ENCODE data around the gene CXCR2.
"Not testable (repeated sequence)": the region's sequence is repeated elsewhere in the genome, so short reads cannot be mapped to it uniquely, and the experiment has no call there.

Gene CXCR2
- long read RNA-seq, donor 1: 0 reads
- long read RNA-seq, donor 2: 0 reads
- long read RNA-seq, donor 3: 0 reads
- long read RNA-seq, donor 4: 0 reads
- long read RNA-seq, donor 5: 0 reads
- long read RNA-seq, donor 6: 0 reads
- long read RNA-seq, donor 7: 0 reads
- long read RNA-seq, donor 8: 0 reads

DNA sequence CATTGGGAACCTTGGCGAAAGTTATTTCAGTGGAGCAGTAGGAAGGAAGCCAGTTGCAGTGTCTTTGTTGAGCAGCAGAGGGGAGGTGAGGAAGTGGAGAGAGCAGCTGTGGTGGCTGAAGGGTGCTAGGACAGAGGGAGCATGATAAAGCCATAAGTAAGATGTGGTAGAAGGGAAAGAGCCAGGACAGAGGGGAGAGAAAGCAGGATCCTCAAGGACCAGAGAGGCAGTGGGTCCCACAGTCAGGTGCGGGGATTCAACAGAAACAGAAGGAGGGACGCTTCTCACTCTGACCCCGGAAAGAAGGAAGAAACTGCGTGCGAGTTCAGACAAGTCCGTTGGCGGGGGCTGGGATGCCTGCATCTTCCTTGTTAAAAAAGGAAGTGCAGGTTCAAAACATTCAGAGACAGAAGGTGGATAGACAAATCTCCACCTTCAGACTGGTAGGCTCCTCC lies at the start of gene CXCR2:
CXCR2 (plus strand) TSS at position 403 of the 455 bp plus-strand sequence. CDS start 8,774 bp downstream, outside the sequence.
- DNase-seq: no peak

DNA sequence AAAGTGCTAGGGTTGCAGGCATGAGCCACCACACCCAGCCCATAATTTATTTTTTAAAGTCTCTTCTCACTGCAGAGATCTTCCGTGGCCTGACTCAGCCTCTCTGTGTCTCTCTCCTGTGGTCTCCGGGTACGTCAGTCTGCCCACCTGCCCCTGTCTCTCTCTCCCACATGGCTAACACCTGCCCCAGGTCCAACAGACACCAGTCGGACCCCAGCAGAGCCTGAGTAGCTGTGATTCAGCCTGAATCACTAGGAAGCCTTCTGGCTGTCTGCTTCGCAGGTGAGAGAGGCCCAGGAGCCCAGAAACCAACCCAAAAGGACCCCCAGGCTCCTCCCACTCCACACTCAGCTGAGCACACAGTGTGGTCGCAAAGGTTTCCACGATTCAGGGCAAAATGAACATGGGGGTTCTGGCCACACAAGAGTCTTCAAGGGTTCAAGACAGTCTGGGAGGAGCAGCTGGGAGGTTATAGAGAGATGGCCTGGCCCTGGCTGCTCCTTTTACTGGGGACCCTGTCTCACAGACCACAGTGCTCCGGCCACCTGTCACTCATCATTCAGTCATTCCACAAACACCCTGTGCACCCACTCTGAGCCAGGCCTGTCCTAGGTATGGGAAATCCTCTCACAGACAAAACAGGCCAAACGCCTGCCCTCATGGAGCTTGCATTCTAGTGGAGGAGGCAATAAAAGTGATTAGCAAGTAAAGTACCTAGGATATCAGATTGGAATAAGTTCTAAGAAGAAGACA lies 48.2 kb upstream of the CXCR2 start:
- no peak for DNase-seq

DNA sequence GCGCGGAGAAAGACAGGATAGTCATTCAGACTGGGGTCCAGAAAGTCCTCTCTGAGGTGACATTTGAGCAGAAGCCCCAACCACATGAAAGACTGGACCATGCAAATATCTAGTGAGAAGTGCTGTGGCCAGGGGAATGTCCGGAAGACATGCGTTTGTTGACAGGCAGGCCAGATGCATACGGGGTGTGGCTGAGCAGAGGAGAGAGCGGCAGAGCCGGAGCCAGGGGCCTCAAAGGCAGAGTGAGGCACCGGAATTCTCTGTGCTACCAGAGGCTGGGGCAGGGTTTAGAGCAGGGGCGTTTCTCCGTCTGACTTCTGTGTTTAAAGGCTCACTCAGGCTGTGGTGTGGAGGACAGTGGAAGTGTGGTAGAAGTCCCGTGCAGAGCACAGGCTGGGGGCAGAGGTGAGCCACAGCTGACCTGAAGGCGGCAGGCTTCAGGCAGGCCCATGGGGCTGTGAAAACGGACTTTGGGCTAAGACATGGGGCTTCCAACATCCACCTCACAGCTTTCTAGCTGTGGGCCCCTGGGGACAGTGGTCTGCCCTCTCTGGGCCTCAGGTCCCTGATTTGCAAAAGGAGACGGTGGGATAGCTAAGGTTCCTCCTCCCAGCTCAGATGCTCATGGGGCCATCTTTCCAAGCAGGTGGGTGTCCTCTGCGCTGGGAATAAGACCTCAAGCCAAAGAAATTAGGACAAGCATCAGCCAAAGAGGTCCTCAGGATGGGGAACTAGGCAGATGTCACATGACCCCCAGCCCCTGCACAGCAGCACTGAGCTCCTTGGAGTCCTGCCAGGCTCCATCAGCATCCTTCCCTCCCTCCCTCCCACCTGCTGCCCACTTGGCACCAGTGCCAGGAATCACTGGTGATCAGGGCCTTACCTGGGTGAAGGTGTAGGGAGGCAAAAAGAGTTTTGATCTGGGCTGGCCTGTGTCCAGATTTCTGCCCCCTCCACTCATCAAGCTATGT lies 45.6 kb upstream of the CXCR2 start:
- no peak for DNase-seq

DNA sequence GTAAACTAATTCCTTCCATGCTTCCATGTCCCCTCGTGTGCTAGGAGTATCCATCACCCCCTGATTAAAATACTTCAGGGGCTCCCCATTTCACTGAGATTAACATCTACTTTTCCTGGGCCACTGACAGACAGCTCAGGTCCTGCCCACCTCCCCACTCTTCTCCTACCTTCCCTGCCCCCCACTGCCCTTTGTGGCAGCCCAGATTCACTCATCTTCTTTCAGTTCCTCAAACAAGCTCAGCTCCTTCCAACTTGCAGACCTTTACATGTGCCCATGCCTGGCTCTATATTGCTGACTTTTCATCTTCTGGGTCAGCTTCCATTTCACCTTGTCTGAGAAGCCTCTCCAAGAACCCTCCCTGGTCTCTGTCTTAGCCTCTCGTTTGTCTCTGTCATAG lies 44.8 kb upstream of the CXCR2 start:
- DNase-seq: no peak

DNA sequence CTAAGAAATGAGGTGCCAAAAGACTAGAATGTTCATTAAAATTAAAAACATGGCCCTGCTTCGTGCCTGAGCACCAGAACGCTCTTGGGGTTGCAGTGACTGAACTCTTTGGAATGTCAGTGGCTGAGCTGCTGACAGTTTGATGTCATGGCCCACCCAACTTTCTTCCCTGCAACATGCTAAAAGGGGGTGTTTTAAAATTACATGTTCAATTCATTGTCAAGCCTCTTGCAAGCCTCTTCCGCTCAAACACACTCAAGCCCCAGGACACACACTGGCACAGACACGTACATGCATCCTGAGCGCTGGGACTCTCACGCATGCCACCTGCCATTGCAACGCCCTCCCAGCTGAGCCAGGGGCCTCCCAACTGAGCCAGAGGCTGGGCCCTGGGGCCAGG lies 44.1 kb upstream of the CXCR2 start:
- DNase-seq: no peak

DNA sequence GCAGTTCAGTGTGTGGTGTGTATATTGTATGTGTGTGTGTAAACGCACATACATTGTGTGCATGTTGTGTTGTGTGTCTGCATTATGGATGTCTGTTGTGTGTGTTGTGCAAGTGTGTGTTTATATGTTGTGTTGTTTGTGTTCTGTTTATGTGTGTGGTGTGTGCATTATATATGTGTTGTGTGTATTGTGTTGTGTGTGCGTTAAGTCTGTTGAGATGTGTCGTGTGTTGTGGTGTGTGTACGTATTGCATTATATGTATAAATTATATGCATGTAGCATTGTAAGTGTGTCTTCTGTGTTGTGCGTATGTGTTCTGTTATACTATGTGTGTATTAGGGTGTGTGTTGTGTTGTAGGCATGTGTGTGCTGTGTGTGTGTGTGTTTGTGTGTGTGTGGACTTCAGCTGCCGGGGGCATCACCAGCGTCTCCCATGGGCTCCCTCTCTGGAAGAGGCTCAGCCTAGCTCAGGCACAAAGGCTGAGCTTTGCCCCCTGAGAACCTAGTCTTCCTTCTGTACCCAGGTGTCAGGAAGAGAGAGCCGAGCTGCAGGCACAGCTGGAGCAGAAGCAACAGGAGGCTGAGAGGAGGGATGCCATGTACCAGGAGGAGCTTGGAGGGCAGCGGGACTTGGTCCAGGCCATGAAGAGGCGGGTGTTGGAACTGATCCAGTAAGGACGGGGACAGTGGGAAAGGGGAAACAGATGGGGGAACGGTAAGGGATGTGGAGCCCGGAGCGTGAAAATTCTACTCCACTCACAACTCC lies 43.1 kb upstream of the CXCR2 start:
- no peak for DNase-seq

DNA sequence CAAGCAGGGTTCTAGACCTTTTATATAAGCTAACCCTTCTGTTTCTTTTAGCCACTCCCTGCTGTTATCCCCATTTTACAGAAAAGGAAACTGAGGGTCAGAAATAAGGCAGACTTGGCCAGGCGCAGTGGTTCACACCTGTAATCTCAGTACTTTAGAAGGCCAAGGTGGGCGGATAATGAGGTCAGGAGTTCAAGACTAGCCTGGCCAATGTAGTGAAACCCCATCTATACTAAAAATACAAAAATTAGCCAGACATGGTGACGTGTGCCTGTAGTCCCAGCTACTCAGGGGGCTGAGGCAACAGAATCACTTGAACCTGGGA lies 42.5 kb upstream of the CXCR2 start:
- no peak for DNase-seq

DNA sequence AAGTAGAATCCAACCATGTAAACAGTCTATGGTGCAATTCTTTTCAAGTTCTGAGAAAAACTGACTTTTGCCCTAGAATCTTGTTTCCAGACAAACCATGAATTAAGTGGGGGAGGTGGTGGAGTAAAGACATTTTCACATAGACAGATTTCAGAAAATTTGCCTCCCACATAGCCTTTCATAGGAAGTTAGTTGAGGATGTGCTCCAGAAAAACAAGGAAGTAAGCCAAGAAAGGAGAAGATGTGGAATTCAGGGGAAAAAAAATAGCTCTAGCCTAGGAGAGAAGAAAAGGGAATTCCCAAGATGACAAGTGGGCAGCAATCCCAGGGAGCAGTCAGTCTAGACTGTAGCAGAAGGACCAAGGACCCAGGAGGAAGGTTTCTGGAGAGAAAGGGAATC lies 39.4 kb upstream of the CXCR2 start:
- DNase-seq: no peak

DNA sequence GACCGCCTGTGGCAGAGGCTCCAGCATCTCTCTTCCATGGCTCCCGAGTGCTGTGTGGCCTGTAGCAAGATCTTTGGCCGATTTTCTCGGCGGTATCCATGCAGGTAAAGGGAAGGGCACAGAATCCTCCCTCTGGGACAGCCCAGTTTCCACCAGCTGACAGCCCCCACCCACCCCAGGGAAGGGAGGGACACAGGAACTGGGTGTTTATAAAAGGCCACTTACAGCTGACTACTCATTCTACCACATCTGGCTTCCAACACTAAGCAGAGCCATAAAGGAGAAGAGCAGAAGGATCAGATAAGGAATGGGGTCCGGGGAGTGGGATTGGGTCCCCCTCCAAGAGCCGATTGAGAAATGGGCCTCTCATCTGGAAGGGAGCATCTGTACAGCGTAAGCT lies 36.6 kb upstream of the CXCR2 start:
- DNase-seq: no peak

DNA sequence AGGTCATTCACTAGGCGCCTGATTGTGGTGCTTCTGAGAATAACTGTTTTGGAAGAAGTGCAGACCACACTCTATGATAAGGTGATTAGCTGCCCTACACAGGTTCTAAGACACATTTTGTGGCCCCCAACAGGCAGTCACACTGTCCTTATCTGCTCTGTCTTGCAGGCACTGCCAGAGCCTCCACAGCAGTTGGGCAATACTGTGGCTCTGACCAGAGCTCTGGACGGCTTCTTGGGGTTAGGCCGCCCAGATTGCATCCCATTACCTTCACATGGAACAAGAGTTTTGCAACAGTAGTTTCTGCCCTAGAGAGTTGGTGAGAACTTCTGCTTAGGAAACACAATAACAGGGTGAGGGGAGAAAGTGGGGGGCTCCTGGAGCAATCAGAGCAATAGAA lies 34.1 kb upstream of the CXCR2 start:
- no peak for DNase-seq

DNA sequence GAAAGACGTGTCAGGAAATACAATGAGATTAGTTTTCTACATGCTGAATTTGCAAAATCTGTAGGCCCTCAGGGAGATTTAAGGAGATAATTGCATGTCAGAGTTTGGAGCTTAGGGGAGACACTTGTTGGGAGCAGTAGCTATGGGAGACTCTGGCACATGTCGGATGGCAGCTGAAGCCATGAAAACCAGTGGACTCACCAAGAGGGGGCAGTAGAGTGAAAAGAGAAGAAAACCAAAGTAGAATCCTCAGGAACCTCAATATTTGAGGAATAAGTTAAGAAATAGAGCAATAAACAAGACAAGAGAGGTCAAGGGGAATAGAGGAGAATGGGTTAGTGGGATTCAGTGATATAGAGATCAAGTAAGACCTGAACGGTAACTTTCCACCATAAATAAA lies 31.9 kb upstream of the CXCR2 start:
- no peak for DNase-seq

DNA sequence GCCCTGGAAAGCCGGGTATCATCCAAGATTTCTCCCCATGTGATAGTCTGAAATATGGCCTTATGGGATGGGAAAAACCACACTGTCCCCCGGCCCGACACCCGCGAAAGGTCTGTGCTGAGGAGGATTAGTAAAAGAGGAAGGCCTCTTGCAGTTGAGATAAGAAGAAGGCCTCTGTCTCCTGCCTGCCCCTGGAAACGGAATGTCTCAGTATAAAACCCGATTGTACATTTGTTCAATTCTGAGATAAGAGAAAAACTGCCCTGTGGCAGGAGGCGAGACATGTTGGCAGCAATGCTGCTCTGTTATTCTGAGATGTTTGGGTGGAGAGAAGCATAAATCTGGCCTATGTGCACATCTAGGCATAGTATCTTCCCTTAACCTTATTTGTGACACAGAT lies 30.0 kb upstream of the CXCR2 start:
- DNase-seq: no peak

DNA sequence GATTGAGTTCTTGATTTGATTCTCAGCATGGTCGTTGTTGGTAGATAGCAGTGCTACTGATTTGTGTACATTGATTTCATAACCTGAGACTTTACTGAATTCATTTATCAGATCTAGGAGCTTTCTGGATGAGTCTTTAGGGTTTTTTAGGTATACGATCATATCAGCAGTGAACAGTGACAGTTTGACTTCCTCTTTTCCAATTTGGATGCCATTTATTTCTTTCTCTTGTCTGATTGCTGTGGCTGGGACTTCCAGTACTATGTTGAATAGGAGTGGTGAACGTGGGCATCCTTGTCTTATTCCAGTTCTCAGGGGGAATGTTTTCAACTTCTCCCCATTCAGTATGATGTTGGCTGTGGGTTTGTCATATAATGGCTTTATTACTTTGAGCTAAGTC lies 27.9 kb upstream of the CXCR2 start:
- DNase-seq: no peak

DNA sequence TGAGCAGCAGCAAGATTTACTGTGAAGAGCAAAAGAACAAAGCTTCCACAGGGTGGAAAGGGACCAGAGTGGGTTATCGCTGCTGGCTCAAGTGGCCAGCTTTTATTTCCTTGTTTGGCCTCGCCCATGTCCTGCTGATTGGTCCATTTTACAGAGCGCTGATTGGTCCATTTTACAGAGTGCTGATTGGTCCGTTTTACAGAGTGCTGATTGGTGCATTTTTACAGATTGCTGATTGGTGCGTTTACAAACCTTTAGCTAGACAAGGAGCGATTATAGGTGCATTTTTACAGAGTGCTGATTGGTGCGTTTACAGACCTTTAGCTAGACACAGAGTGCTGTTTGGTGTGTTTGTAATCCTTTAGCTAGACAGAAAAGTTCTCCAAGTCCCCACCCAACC lies 17.0 kb upstream of the CXCR2 start:
- DNase-seq: not testable (repeated sequence)

DNA sequence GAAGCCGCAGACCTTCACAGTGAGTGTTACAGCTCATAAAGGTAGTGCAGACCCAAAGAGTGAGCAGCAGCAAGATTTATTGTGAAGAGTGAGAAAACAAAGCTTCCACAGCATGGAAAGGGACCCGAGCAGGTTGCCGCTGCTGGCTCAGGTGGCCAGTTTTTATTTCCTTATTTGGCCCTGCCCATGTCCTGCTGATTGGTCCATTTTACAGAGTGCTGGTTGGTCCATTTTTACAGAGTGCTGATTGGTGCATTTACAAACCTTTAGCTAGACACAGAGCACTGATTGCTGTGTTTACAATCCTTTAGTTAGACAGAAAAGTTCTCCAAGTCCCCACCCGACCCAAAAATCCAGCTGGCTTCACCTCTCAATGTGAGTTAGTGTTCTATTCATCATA lies 4.0 kb upstream of the CXCR2 start:
- not testable (repeated sequence) for DNase-seq

DNA sequence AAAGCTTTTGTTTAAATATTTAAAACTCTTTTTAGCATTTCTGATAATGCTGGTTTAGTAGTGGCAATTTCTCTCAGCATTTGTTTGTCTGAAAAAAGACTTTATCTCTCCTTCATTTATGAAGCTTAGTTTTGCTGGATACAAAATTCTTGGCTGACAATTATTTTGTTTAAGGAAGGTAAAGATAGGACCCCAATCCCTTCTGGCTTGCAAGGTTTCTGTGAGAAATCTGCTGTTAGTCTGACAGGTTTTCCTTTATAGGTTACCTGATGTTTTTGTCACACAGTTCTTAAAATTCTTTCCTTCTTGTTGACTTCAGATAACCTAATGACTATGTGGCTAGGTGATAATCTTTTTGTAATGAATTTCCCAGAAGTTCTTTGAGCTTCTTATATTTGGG lies 3.5 kb upstream of the CXCR2 start:
- not testable (repeated sequence) for DNase-seq

DNA sequence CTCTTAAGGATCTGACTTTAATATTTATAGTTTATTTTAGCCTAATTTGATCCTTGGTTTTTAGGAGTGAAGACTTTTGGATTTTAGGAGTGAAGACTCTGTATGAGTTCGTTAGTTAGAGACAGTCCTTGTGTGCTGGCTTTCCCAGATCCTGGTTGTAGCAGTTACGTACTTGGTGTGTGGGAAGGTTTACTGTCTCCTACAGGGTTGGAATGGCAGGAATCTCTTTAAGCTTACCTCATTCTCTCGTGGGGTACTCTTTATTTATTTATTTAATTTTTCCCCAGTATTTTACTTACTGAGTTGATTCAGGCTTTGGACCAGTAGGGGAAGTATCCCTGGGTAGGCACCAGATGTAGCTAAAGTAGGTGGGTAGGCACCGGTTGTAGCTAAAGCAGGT lies 1.8 kb upstream of the CXCR2 start:
- DNase-seq: no peak

DNA sequence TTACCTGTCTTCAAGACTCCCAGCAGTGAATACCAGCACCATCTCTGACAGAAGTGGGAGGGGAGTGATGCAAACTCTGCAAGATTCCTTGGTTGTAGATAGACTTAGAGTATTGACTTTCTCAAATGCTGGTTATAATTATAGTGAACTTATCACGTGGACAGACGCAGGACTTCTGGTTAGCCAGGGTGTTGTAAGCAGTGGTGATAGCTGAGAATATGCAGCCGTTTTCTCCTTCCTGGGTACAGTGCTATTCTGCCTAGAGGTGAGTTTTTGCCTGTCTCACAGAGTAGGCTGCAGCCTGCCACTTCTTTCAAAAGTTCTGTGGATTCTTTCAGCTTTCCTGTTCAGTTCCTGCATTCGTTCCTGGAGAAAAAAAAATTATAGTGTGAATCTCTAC lies 733 bp upstream of the CXCR2 start:
- DNase-seq: no peak

DNA sequence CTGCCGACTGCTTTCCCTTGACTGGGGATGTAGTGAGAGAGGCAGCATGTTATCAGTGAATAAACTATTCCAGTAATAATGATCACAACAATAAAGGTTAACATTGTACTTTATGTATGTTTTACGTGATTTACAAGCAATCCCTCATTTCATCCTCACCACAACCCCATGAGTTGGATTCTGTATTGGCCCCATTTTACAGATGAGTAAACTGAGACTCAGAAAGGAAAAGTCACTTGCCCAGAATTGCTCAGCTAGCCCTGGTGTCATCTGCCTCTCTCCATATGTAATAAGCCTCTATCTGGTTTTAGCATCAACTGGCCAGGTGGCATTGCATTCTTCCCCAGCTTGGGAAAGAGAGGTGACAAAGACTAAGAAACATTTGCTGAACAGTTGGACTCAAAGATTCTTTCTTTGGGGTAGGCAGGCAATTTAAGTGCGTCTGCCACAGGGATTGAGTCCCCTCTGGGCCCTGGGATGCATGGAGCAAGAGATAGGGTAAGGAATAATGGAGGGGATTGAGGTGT lies 2.2 kb downstream of the CXCR2 start:
- DNase-seq: no peak

DNA sequence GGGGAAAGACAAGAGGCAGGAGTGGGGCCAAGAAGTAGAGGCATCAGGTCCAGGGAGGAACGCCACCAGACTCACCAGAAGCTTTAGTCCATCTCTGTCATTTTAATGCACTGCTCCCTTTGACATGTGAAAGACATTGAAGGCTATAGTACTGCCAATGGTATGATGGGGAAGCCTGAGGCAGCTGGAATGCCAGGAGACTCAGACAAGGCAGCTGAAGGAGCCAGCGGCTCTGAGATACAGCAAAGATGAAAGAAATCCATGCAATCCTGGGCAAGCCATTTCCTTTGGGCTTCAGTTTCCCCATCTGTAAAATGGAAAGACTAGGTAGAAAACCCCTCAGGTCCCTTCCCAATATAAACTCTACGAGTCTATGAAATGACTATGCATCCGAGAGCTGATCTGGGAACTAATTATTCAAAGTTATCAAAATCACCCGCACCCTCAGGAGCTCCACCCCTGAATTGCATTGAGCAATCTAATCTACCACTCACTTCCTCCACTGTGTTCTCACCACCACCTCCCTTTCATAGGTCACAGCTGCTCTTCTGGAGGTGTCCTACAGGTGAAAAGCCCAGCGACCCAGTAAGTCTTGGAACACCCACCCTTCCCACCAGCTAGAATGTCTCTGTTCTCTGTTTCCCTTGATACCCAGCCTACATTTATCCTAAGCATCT lies 3.1 kb downstream of the CXCR2 start:
- no peak for DNase-seq

DNA sequence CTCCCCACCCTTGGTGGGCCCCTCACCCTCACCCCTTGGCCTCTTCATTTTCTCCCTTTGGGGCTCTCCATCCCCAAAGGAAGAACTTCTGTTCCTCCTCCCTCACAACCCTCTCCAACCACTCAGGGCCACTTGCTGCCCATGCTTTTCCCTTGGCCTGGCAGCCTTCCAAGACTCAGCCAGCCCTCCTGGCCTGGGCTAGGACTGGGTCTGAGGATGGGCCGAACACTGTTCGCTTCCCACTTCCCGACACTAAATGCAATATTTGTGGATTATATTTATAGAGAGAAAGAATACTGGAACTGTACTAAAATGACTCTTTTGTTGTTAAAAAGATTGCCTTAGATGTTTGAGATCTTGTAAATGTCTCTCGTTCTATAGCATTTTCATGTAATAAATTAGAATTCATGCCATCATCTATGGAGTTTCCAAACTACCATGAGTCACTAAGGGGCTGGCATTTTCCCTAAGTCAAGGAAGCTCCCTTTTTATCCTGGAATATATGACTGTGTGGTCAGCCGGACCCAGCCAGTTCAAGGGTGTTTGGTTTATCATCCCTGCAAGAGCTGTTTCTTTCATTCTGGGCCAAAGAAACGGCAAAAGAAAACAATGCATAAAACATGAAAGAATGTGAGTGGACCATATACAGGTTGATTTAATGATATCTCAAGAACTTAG lies 3.8 kb downstream of the CXCR2 start:
- no peak for DNase-seq
